HCT116 (cell line): Measurements from ENCODE around the gene SDK1.

Experiments used
- CEBPB ChIP-seq: IDR thresholded peaks from 2 replicates; pipeline ENCODE4 v1.6.1; 2012; ENCODE audit warnings: low read depth
- EGR1 ChIP-seq: IDR thresholded peaks from 2 replicates; pipeline ENCODE4 v1.6.1; 2012; ENCODE audit warnings: low read depth
- ELF1 ChIP-seq: IDR thresholded peaks from 2 replicates; pipeline ENCODE4 v1.6.1; 2012; ENCODE audit warnings: low read depth, borderline replicate concordance
- POLR2A ChIP-seq: IDR thresholded peaks from 2 replicates; pipeline ENCODE4 v1.7.0; 2011; ENCODE audit warnings: borderline replicate concordance; ENCODE audit not compliant: insufficient read depth, insufficient read length; ENCODE audit errors: extremely low read depth
- POLR2AphosphoS5 ChIP-seq: IDR thresholded peaks from 2 replicates; pipeline ENCODE4 v1.6.1; 2011; ENCODE audit warnings: mild to moderate bottlenecking, low read depth, low read length, moderate library complexity
- RAD21 ChIP-seq: IDR thresholded peaks from 2 replicates; pipeline ENCODE4 v1.6.1; 2012; ENCODE audit warnings: low read depth, mild to moderate bottlenecking
- YY1 ChIP-seq: IDR thresholded peaks from 2 replicates; pipeline ENCODE4 v1.6.1; 2011; ENCODE audit warnings: low read length, low read depth, moderate library complexity, mild to moderate bottlenecking; ENCODE audit not compliant: insufficient replicate concordance; ENCODE audit errors: extremely low read depth
- ZNF274 ChIP-seq: fragments of 200-500 bp; sonication (Bioruptor generic); IDR thresholded peaks from 2 replicates; pipeline ENCODE4 v1.6.1; 2014; ENCODE audit warnings: mild to moderate bottlenecking, low read depth, low read length, inconsistent platforms
- TF ChIP-seq, protein P1 (sequence below), 3 experiments: fragments of 200-600 bp in 1 of 3; sonication (generic) in 1 of 3; IDR thresholded peaks in 2 of 3; conservative IDR thresholded peaks in 1 of 3; 2 replicates each; pipeline ENCODE4 v1.5.1; 2012 to 2017; ENCODE audit warnings: low read depth in 2 of 3, low read length in 2 of 3, antibody characterized with exemption in 1 of 3, borderline replicate concordance in 1 of 3, control low read depth in 1 of 3, mild to moderate bottlenecking in 1 of 3, mixed read lengths in 1 of 3, mixed run types in 1 of 3, moderate library complexity in 1 of 3; ENCODE audit not compliant: insufficient read depth in 1 of 3
- TF ChIP-seq, protein P2 (sequence below): IDR thresholded peaks from 2 replicates; pipeline ENCODE4 v1.6.1; 2012

GRCh38 chr7:4166807-4167206 is 865.8 kb downstream of the SDK1 start:
- no peak for TF ChIP-seq POLR2A
- TF ChIP-seq, protein P1, sequence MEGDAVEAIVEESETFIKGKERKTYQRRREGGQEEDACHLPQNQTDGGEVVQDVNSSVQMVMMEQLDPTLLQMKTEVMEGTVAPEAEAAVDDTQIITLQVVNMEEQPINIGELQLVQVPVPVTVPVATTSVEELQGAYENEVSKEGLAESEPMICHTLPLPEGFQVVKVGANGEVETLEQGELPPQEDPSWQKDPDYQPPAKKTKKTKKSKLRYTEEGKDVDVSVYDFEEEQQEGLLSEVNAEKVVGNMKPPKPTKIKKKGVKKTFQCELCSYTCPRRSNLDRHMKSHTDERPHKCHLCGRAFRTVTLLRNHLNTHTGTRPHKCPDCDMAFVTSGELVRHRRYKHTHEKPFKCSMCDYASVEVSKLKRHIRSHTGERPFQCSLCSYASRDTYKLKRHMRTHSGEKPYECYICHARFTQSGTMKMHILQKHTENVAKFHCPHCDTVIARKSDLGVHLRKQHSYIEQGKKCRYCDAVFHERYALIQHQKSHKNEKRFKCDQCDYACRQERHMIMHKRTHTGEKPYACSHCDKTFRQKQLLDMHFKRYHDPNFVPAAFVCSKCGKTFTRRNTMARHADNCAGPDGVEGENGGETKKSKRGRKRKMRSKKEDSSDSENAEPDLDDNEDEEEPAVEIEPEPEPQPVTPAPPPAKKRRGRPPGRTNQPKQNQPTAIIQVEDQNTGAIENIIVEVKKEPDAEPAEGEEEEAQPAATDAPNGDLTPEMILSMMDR (IDR thresholded peaks at IDR 0.05 in 2 of 3, conservative IDR thresholded peaks at IDR 0.05 in 1 of 3; ENCODE audit: borderline replicate concordance in 1 of 3, insufficient read depth in 1 of 3, low read depth in 2 of 3, low read length in 2 of 3) = no peak
- no peak for TF ChIP-seq EGR1
- TF ChIP-seq CEBPB = no peak
- TF ChIP-seq YY1 = no peak
- no peak for TF ChIP-seq POLR2AphosphoS5
- no peak for TF ChIP-seq RAD21
- TF ChIP-seq, protein P2, sequence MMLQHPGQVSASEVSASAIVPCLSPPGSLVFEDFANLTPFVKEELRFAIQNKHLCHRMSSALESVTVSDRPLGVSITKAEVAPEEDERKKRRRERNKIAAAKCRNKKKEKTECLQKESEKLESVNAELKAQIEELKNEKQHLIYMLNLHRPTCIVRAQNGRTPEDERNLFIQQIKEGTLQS = no peak
- no peak for TF ChIP-seq ZNF274
- no peak for TF ChIP-seq ELF1
